H9 (cell line): Measurements from ENCODE around the gene OSBPL9. TPM values are rescaled to one million over a fixed set of nuclear protein-coding genes. Genes with fewer than 3 reads are reported as not detected.

Experiments used
- DNase-seq: peaks from one replicate; pipeline ENCODE4 v3.0.0-alpha.2; 2017
- H2AFZ ChIP-seq: one replicate; pipeline ENCODE4 v1.6.1; 2013; ENCODE audit warnings: mild to moderate bottlenecking, low read length, control low read depth, moderate library complexity
- H2AK5ac ChIP-seq: 2 replicates; pipeline ENCODE4 v1.6.1; 2013; ENCODE audit warnings: low read length, control low read depth, mixed read lengths; ENCODE audit not compliant: insufficient read length
- H2BK120ac ChIP-seq: one replicate; pipeline ENCODE4 v1.6.1; 2013; ENCODE audit warnings: low read depth, mild to moderate bottlenecking, low read length, control low read depth, inconsistent platforms; ENCODE audit not compliant: poor library complexity, severe bottlenecking
- H2BK12ac ChIP-seq: 2 replicates; pipeline ENCODE4 v1.6.1; 2013; ENCODE audit warnings: low read length, control low read depth, mixed read lengths, low read depth; ENCODE audit not compliant: insufficient read length
- H2BK15ac ChIP-seq: 2 replicates; pipeline ENCODE4 v1.6.1; 2013; ENCODE audit warnings: low read depth, low read length, control low read depth
- H2BK20ac ChIP-seq: one replicate; pipeline ENCODE4 v1.6.1; 2013; ENCODE audit warnings: low read depth, mild to moderate bottlenecking, low read length, control low read depth, inconsistent platforms; ENCODE audit not compliant: poor library complexity, severe bottlenecking
- H2BK5ac ChIP-seq: 2 replicates; pipeline ENCODE4 v1.6.1; 2013; ENCODE audit warnings: low read length, control low read depth, mixed read lengths; ENCODE audit not compliant: insufficient read length
- H3K14ac ChIP-seq: 2 replicates; pipeline ENCODE4 v1.6.1; 2013; ENCODE audit warnings: low read length, control low read depth; ENCODE audit not compliant: insufficient read depth
- H3K18ac ChIP-seq: 2 replicates; pipeline ENCODE4 v1.6.1; 2013; ENCODE audit warnings: low read depth, mild to moderate bottlenecking, mixed read lengths, low read length, control low read depth; ENCODE audit not compliant: insufficient read length
- H3K23ac ChIP-seq: 2 replicates; pipeline ENCODE4 v1.6.1; 2013; ENCODE audit warnings: low read length, control low read depth, mixed read lengths, low read depth; ENCODE audit not compliant: insufficient read length
- H3K23me2 ChIP-seq: 2 replicates; pipeline ENCODE4 v1.6.1; 2013; ENCODE audit warnings: low read depth, mild to moderate bottlenecking, mixed read lengths, low read length, control low read depth; ENCODE audit not compliant: insufficient read length, poor library complexity, severe bottlenecking
- H3K27ac ChIP-seq: 2 replicates; pipeline ENCODE4 v1.5.1; 2013; ENCODE audit warnings: low read length, control low read depth, mixed read lengths, low read depth; ENCODE audit not compliant: insufficient read length
- H3K27me3 ChIP-seq: 2 replicates; pipeline ENCODE4 v1.6.1; 2013; ENCODE audit warnings: low read length, control low read depth, inconsistent platforms; ENCODE audit not compliant: insufficient read depth
- H3K4ac ChIP-seq: 2 replicates; pipeline ENCODE4 v1.6.1; 2013; ENCODE audit warnings: low read depth, mild to moderate bottlenecking, control low read depth, inconsistent platforms, low read length, moderate library complexity
- H3K4me1 ChIP-seq: 2 replicates; pipeline ENCODE4 v1.6.1; 2013; ENCODE audit warnings: low read length, control low read depth, inconsistent platforms; ENCODE audit not compliant: insufficient read depth
- H3K4me2 ChIP-seq: 2 replicates; pipeline ENCODE4 v1.6.1; 2013; ENCODE audit warnings: low read length, control low read depth, mixed read lengths; ENCODE audit not compliant: insufficient read length, insufficient read depth
- H3K56ac ChIP-seq: 2 replicates; pipeline ENCODE4 v1.6.1; 2013; ENCODE audit warnings: low read depth, mild to moderate bottlenecking, mixed read lengths, low read length, control low read depth; ENCODE audit not compliant: insufficient read length
- H3K79me1 ChIP-seq: 2 replicates; pipeline ENCODE4 v1.6.1; 2013; ENCODE audit warnings: low read depth, mild to moderate bottlenecking, moderate library complexity, low read length, control low read depth, inconsistent platforms; ENCODE audit not compliant: insufficient read depth, poor library complexity, severe bottlenecking
- H3K79me2 ChIP-seq: 2 replicates; pipeline ENCODE4 v1.6.1; 2013; ENCODE audit warnings: low read length, control low read depth, inconsistent platforms; ENCODE audit not compliant: insufficient read depth
- H3K9ac ChIP-seq: 2 replicates; pipeline ENCODE4 v1.6.1; 2013; ENCODE audit warnings: low read length, control low read depth, mixed read lengths; ENCODE audit not compliant: insufficient read length; ENCODE audit errors: extremely low read depth
- H3K9me3 ChIP-seq: one replicate; pipeline ENCODE4 v1.6.1; 2013; ENCODE audit warnings: low read depth, low read length, inconsistent platforms; ENCODE audit not compliant: control insufficient read depth
- H3T11ph ChIP-seq: one replicate; pipeline ENCODE4 v1.6.1; 2013; ENCODE audit warnings: mild to moderate bottlenecking, low read length, control low read depth, inconsistent platforms
- H4K20me1 ChIP-seq: one replicate; pipeline ENCODE4 v1.6.1; 2013; ENCODE audit not compliant: control insufficient read depth, insufficient read length, insufficient read depth
- H4K5ac ChIP-seq: 2 replicates; pipeline ENCODE4 v1.6.1; 2013; ENCODE audit warnings: low read depth, mild to moderate bottlenecking, mixed read lengths, low read length, control low read depth; ENCODE audit not compliant: insufficient read length
- H4K8ac ChIP-seq: replicated peaks from 2 replicates; pipeline ENCODE4 v1.6.1; 2013; ENCODE audit warnings: low read length, control low read depth, mixed read lengths, low read depth; ENCODE audit not compliant: insufficient read length
- H4K91ac ChIP-seq: 2 replicates; pipeline ENCODE4 v1.6.1; 2013; ENCODE audit warnings: low read depth, mild to moderate bottlenecking, moderate library complexity, mixed read lengths, low read length, control low read depth; ENCODE audit not compliant: insufficient read length
- H3K27ac Mint-ChIP-seq, 3 experiments: 2 replicates in 2 of 3; 3 replicates in 1 of 3; pipeline ENCODE4 v1.8.0; 2020 to 2021; ENCODE audit warnings: mixed read lengths in 3 of 3, mild to moderate bottlenecking in 1 of 3, moderate library complexity in 1 of 3
- H3K27me3 Mint-ChIP-seq: 2 replicates; pipeline ENCODE4 v1.8.0; 2021; ENCODE audit warnings: low read depth, mild to moderate bottlenecking, moderate library complexity, mixed read lengths
- H3K36me3 Mint-ChIP-seq, 3 experiments: 2 replicates in 2 of 3; 3 replicates in 1 of 3; pipeline ENCODE4 v1.8.0; 2020 to 2021; ENCODE audit warnings: low read depth in 3 of 3, mixed read lengths in 3 of 3; ENCODE audit not compliant: insufficient read depth in 1 of 3
- H3K4me1 Mint-ChIP-seq, 2 experiments: 2 replicates each; pipeline ENCODE4 v1.8.0; 2020; ENCODE audit warnings: mixed read lengths in 2 of 2
- H3K4me3 Mint-ChIP-seq, 2 experiments: 2 replicates in 1 of 2; 3 replicates in 1 of 2; pipeline ENCODE4 v1.8.0; 2020 to 2021; ENCODE audit warnings: mild to moderate bottlenecking in 2 of 2, mixed read lengths in 2 of 2, moderate library complexity in 1 of 2
- H3K9me3 Mint-ChIP-seq, 2 experiments: 2 replicates in 1 of 2; 3 replicates in 1 of 2; pipeline ENCODE4 v1.8.0; 2020; ENCODE audit warnings: mild to moderate bottlenecking in 2 of 2, mixed read lengths in 2 of 2, moderate library complexity in 1 of 2
- WGBS: extraction: QIAGEN DNeasy Blood & Tissue Kit; methylation state at CpG from one replicate; pipeline ENCODE4 v1.1.7; 2013; ENCODE audit warnings: missing lambda C conversion rate, low lambda C conversion rate, mixed read lengths; ENCODE audit not compliant: insufficient read length; ENCODE audit errors: extremely low coverage; 5-methylcytosine and 5-hydroxymethylcytosine counted together
- total RNA-seq: library from RNA; stranded (reverse); gene quantifications from 2 replicates; pipeline ENCODE4 v1.2.1, GENCODE V29; 2021
- TF ChIP-seq, protein P1 (sequence below): fragments of 200-600 bp; sonication (generic); conservative IDR thresholded peaks from 3 replicates; pipeline ENCODE4 v1.8.0; 2021; ENCODE audit warnings: antibody characterized with exemption, mild to moderate bottlenecking

Gene OSBPL9
- total RNA-seq, 1 experiment from 2014 or later = 76.7 TPM

- H2BK15ac ChIP-seq = no peak overlapping the region
- no peak overlapping the region for H2BK120ac ChIP-seq
- no peaks in the 10 kb centered on the region for H4K20me1 ChIP-seq
- no peaks in the 10 kb centered on the region for H3K9me3 ChIP-seq
- H3T11ph ChIP-seq = no peak overlapping the region
- no peaks in the 10 kb centered on the region for H3K4me1 Mint-ChIP-seq
- no peak overlapping the region for H2BK20ac ChIP-seq
- no peak overlapping the region for H3K56ac ChIP-seq
- H3K27ac ChIP-seq = no peak overlapping the region
- no peaks in the 10 kb centered on the region for H3K79me1 ChIP-seq
- H3K9ac ChIP-seq = no peak overlapping the region
- H3K18ac ChIP-seq = no peak overlapping the region
- no peak overlapping the region for H3K4me2 ChIP-seq
- H3K79me2 ChIP-seq = no peaks in the 10 kb centered on the region
- H3K27me3 Mint-ChIP-seq = no peaks in the 10 kb centered on the region
- peaks cover 35 to 94% (median 87%) of the 10 kb centered on the region in 3 experiments; a peak in 6 of 7 replicates for H3K36me3 Mint-ChIP-seq
- TF ChIP-seq, protein P1, sequence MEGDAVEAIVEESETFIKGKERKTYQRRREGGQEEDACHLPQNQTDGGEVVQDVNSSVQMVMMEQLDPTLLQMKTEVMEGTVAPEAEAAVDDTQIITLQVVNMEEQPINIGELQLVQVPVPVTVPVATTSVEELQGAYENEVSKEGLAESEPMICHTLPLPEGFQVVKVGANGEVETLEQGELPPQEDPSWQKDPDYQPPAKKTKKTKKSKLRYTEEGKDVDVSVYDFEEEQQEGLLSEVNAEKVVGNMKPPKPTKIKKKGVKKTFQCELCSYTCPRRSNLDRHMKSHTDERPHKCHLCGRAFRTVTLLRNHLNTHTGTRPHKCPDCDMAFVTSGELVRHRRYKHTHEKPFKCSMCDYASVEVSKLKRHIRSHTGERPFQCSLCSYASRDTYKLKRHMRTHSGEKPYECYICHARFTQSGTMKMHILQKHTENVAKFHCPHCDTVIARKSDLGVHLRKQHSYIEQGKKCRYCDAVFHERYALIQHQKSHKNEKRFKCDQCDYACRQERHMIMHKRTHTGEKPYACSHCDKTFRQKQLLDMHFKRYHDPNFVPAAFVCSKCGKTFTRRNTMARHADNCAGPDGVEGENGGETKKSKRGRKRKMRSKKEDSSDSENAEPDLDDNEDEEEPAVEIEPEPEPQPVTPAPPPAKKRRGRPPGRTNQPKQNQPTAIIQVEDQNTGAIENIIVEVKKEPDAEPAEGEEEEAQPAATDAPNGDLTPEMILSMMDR = no peak
- no peak overlapping the region for H2AFZ ChIP-seq
- DNase-seq = no peak
- H3K4me1 ChIP-seq = no peaks in the 10 kb centered on the region
- H2BK12ac ChIP-seq = no peak overlapping the region
- H2BK5ac ChIP-seq = no peak overlapping the region
- H4K5ac ChIP-seq = no peak overlapping the region
- WGBS = no CpG with 5 or more reads among the region's 6 CpGs
- H3K4ac ChIP-seq = no peak overlapping the region
- H2AK5ac ChIP-seq = no peak overlapping the region
- no peaks in the 10 kb centered on the region for H3K27me3 ChIP-seq
- H3K4me3 Mint-ChIP-seq = no peak overlapping the region
- no peak overlapping the region for H3K23ac ChIP-seq
- H4K8ac ChIP-seq = no peak overlapping the region
- no peak overlapping the region for H4K91ac ChIP-seq
- no peak overlapping the region; a peak in 1 of 7 replicates for H3K27ac Mint-ChIP-seq
- no peak overlapping the region for H3K14ac ChIP-seq
- H3K9me3 Mint-ChIP-seq = no peaks in the 10 kb centered on the region
- no peaks in the 10 kb centered on the region for H3K23me2 ChIP-seq
Measured at GRCh38 chr1:51790385-51790784, 173.5 kb downstream of the OSBPL9 start.
